Endothelial cell of umbilical vein (primary cell): ENCODE data around the gene ACE. TPM values are rescaled to one million over a fixed set of nuclear protein-coding genes. Genes with fewer than 3 reads are reported as not detected.

ENCODE experiments used
- BruUV-seq: library from RNA; stranded (reverse); fragments of 400-500 nt; replicated peaks from 2 replicates; lab custom pipeline; 2021; lab: Mats Ljungman, UMichigan
- CTCF ChIA-PET: fragments of 300-600, 350-600 bp; sonication (Branson Sonifier 250); formaldehyde crosslinking; loops from one replicate; lab custom pipeline; 2021; ENCODE audit warnings: antibody characterized with exemption, inconsistent platforms; lab: Charles Lee
- POLR2A ChIA-PET: fragments of 300-600, 350-600 bp; sonication (Branson Sonifier 250); formaldehyde crosslinking; loops from one replicate; lab custom pipeline; 2021; ENCODE audit warnings: antibody characterized with exemption, inconsistent platforms; lab: Charles Lee
- DNase-seq: peaks from one replicate; pipeline ENCODE4 v3.0.0-alpha.2; 2011; ENCODE audit warnings: low read depth, low spot score
- FAIRE-seq: peaks from 2 replicates; lab custom pipeline; 2011; peaks lifted over from hg19 to GRCh38; lab: Jason Lieb, UNC
- H2AFZ ChIP-seq: 2 replicates; pipeline ENCODE4 v1.6.0; 2012; ENCODE audit warnings: low read depth, low read length, control low read depth, inconsistent platforms
- H3K27ac ChIP-seq: 2 replicates; pipeline ENCODE4 v1.5.1; 2011; ENCODE audit warnings: low read depth, mild to moderate bottlenecking, control low read depth, low read length, moderate library complexity; ENCODE audit not compliant: insufficient read depth
- H3K27me3 ChIP-seq, 2 experiments: 2 replicates each; pipeline versions ENCODE4 v1.6.0 to v1.6.1; 2011; ENCODE audit warnings: low read length in 2 of 2, mixed read lengths in 1 of 2; ENCODE audit not compliant: control insufficient read depth in 2 of 2, insufficient read depth in 2 of 2
- H3K36me3 ChIP-seq, 2 experiments: 2 replicates in 1 of 2; 3 replicates in 1 of 2; pipeline ENCODE4 v1.5.1; 2011; ENCODE audit warnings: low read length in 2 of 2, mild to moderate bottlenecking in 1 of 2, moderate library complexity in 1 of 2; ENCODE audit not compliant: control insufficient read depth in 2 of 2, insufficient read depth in 2 of 2; ENCODE audit errors: extremely low read depth in 1 of 2
- H3K4me1 ChIP-seq: 3 replicates; pipeline ENCODE4 v1.5.1; 2011; ENCODE audit warnings: mild to moderate bottlenecking, low read length; ENCODE audit not compliant: control insufficient read depth, insufficient read depth; ENCODE audit errors: extremely low read depth
- H3K4me2 ChIP-seq: 2 replicates; pipeline ENCODE4 v1.6.1; 2011; ENCODE audit warnings: low read length, control low read depth, mixed read lengths; ENCODE audit not compliant: insufficient read depth
- H3K4me3 ChIP-seq, 3 experiments: fragments of 200-600 bp in 1 of 3; sonication (generic), shearing (Covaris generic) in 1 of 3; replicated peaks in 1 of 3; 2 replicates each; pipeline ENCODE4 v1.5.1; 2011 to 2016; ENCODE audit warnings: control low read depth in 3 of 3, low read length in 3 of 3, mild to moderate bottlenecking in 2 of 3, inconsistent platforms in 1 of 3, low read depth in 1 of 3, moderate library complexity in 1 of 3; ENCODE audit not compliant: insufficient read depth in 1 of 3
- H3K79me2 ChIP-seq: 2 replicates; pipeline ENCODE4 v1.6.0; 2012; ENCODE audit warnings: low read length, inconsistent platforms; ENCODE audit not compliant: control insufficient read depth, insufficient read depth
- H3K9ac ChIP-seq: replicated peaks from 2 replicates; pipeline ENCODE3; 2011; ENCODE audit warnings: low read length, control low read depth; ENCODE audit not compliant: insufficient read depth; ENCODE audit errors: extremely low read depth
- H3K9me1 ChIP-seq: replicated peaks from 3 replicates; pipeline ENCODE4 v1.6.0; 2011; ENCODE audit warnings: mild to moderate bottlenecking, low read length; ENCODE audit not compliant: control insufficient read depth, insufficient read depth; ENCODE audit errors: extremely low read depth
- H3K9me3 ChIP-seq: replicated peaks from 2 replicates; pipeline ENCODE4 v1.5.1; 2012; ENCODE audit warnings: low read length, inconsistent platforms; ENCODE audit not compliant: control insufficient read depth, insufficient read depth
- H4K20me1 ChIP-seq: replicated peaks from 2 replicates; pipeline ENCODE3; 2011; ENCODE audit warnings: mild to moderate bottlenecking, low read length; ENCODE audit not compliant: control insufficient read depth, insufficient read depth; ENCODE audit errors: extremely low read depth
- FOS ChIP-seq: IDR thresholded peaks from 2 replicates; pipeline ENCODE4 v1.6.1; 2011; ENCODE audit warnings: mild to moderate bottlenecking, low read length, moderate library complexity, borderline replicate concordance; ENCODE audit not compliant: insufficient read depth
- JUN ChIP-seq: IDR thresholded peaks from 2 replicates; pipeline ENCODE4 v1.6.1; 2011; ENCODE audit warnings: borderline replicate concordance, low read depth; ENCODE audit not compliant: insufficient read length, insufficient read depth
- MYC ChIP-seq: IDR thresholded peaks from one replicate; pipeline ENCODE4 v1.6.1; 2011; ENCODE audit warnings: mild to moderate bottlenecking, low read depth, low read length
- POLR2A ChIP-seq: IDR thresholded peaks from 2 replicates; pipeline ENCODE4 v1.6.1; 2012; ENCODE audit warnings: low read depth, mild to moderate bottlenecking, control low read depth, low read length
- POLR2AphosphoS5 ChIP-seq: IDR thresholded peaks from 2 replicates; pipeline ENCODE4 v1.6.1; 2012; ENCODE audit warnings: low read depth, mild to moderate bottlenecking, control low read depth, low read length, moderate library complexity; ENCODE audit not compliant: insufficient read depth
- dilution Hi-C: fragments of 300-500 bp; cut with MboI; formaldehyde crosslinking; loops from one replicate; pipeline ENCODE4 v1.15.0; 2019; ENCODE audit warnings: low sequenced_read_pairs; ENCODE audit not compliant: extremely low pct_ligation_motif_present
- intact Hi-C: fragments of 100-400 bp; cut with micrococcal nuclease; formaldehyde crosslinking; loops from one replicate; pipeline ENCODE4 v1.10.0; 2022
- polyA plus RNA-seq, 4 experiments: library from polyadenylated mRNA; depleted of rRNA in 3 of 4; stranded (reverse) in 3 of 4; unstranded in 1 of 4; fragments of >200 nt; gene quantifications; 2 replicates each; pipeline versions ENCODE4 v1.2.1 to v1.2.3, GENCODE V29; 2011 to 2012; ENCODE audit warnings: missing spikeins in 1 of 4
- total RNA-seq: library from RNA; stranded (reverse); gene quantifications from 2 replicates; pipeline ENCODE4 v1.2.3, GENCODE V29; 2021
- TF ChIP-seq, protein P1 (sequence below), 2 donors: IDR thresholded peaks; 1 replicate in 1 of 2; 2 replicates in 1 of 2; pipeline ENCODE4 v1.5.1; 2011; ENCODE audit warnings: low read length in 2 of 2, mild to moderate bottlenecking in 2 of 2, moderate library complexity in 2 of 2, control low read depth in 1 of 2, inconsistent platforms in 1 of 2, low read depth in 1 of 2; ENCODE audit not compliant: insufficient read depth in 1 of 2; ENCODE audit errors: extremely low read depth in 1 of 2

The ACE gene
- total and polyA plus RNA-seq, 2 donors (not counting 3 experiments of a cell fraction or from before 2014, with no cell fraction given) = 63.4 to 207 TPM

DNA sequence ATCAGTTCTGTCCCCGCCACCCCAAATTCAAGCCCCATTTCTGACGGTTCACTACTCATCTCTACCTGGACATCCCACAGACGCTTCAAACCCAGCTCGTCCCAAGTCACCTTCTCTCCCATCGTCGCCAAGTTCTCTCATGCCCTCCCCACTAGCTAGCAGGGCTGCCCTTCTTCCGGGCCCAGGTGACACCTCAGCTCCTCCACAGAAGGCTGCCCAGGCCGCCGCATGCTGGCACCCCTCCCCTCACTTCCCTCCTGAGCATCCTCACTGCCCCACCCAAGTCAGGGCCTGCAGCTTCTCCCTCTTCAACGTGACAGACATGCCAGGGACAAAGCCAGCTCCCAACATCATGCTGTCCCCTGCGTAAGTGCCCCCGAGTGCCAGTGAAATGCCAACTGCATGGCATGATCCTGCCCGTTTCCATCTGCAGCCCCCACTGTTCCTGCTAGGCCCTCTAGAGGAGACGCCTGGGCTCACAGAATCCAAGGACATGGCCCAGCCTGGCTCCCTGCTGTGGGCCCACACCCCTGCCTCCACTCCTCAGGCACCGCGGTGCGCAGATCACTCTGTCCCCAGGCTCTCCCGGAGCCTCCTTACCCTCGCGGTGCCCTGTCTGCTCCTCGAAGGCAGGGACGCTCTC lies 36.6 kb upstream of the ACE start:
- BruUV-seq = no TSS peak
- DNase-seq (no peak), FAIRE-seq (no peak)
- intact Hi-C loops (no loop called here), dilution Hi-C loops (no loop called here)
- H3K79me2 ChIP-seq = no peaks in the 10 kb centered on the region
- H3K27ac ChIP-seq = no peak overlapping the region
- CTCF ChIA-PET = interaction anchor here (1.0 to 2.3 kb wide), 7 partner anchors 12 to 172 kb away, joined by 3 to 17 read pairs (median 5); no protein-coding TSS in a partner anchor
- POLR2A ChIA-PET = no interaction called here
- H4K20me1 ChIP-seq = no peaks in the 10 kb centered on the region
- peaks cover 6% of the 10 kb centered on the region for H3K4me1 ChIP-seq
- no peak overlapping the region for H3K4me2 ChIP-seq
- H3K27me3 ChIP-seq = no peaks in the 10 kb centered on the region
- no peak for TF ChIP-seq MYC
- no peak for TF ChIP-seq POLR2AphosphoS5
- no peak for TF ChIP-seq JUN
- TF ChIP-seq, protein P1, sequence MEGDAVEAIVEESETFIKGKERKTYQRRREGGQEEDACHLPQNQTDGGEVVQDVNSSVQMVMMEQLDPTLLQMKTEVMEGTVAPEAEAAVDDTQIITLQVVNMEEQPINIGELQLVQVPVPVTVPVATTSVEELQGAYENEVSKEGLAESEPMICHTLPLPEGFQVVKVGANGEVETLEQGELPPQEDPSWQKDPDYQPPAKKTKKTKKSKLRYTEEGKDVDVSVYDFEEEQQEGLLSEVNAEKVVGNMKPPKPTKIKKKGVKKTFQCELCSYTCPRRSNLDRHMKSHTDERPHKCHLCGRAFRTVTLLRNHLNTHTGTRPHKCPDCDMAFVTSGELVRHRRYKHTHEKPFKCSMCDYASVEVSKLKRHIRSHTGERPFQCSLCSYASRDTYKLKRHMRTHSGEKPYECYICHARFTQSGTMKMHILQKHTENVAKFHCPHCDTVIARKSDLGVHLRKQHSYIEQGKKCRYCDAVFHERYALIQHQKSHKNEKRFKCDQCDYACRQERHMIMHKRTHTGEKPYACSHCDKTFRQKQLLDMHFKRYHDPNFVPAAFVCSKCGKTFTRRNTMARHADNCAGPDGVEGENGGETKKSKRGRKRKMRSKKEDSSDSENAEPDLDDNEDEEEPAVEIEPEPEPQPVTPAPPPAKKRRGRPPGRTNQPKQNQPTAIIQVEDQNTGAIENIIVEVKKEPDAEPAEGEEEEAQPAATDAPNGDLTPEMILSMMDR (IDR thresholded peaks at IDR 0.05; ENCODE audit: extremely low read depth in 1 of 2, insufficient read depth in 1 of 2, low read depth in 1 of 2, low read length in 2 of 2) = peak in 1 of 2 donors; percentile 13
- TF ChIP-seq FOS = no peak
- no peak for TF ChIP-seq POLR2A
- no peak overlapping the region for H3K9ac ChIP-seq
- no peaks in the 10 kb centered on the region for H3K9me1 ChIP-seq
- H3K4me3 ChIP-seq = no peak overlapping the region
- no peaks in the 10 kb centered on the region for H3K9me3 ChIP-seq
- H3K36me3 ChIP-seq = peaks cover 0 to 4% of the 10 kb centered on the region in 2 experiments
- no peak overlapping the region for H2AFZ ChIP-seq
